Right ventricle myocardium superior (tissue), 1 donor: ENCODE results near the gene RND2. TPM values are rescaled to one million over a fixed set of nuclear protein-coding genes. Genes with fewer than 3 reads are reported as not detected.
"Not testable (repeated sequence)": the region's sequence is repeated elsewhere in the genome, so short reads cannot be mapped to it uniquely, and the experiment has no call there.

Experiments
- ATAC-seq: fragments of 200-7000 bp; cut with Tn5 transposase; one replicate; pipeline ENCODE4 v1.9.1; 2020; ENCODE audit warnings: mild to moderate bottlenecking; ENCODE audit not compliant: poor library complexity
- DNase-seq: peaks from one replicate; pipeline ENCODE4 v3.0.0-alpha.2; 2020
- intact Hi-C: fragments of 100-400 bp; cut with DNase I; formaldehyde crosslinking; loops from one replicate; pipeline ENCODE4 v1.11.2; 2022
- long read RNA-seq: library from polyadenylated mRNA; unstranded; transcript quantifications from one replicate; pipeline ENCODE4 v2.0.0, GENCODE V29; 2021
- total RNA-seq: library from RNA; stranded (reverse); fragmentation: NEBNext Ultra II Directional; extraction: Animal tissue kit (Norgen Biotek cat#: 25700); gene quantifications from one replicate; pipeline ENCODE4 v1.2.1, GENCODE V29; 2021
- donor health status: DM: no; HTN: yes; CAD: no; lungs with severe emphysema.

RND2 gene
- total RNA-seq, result 0.65 TPM
- long read RNA-seq, full-length matches to known transcripts, result 1 of 2 reads
- long read RNA-seq, partial matches to known transcripts, result 0 of 2 reads
- long read RNA-seq, other reads (novel, unspliced or antisense), result 1 of 2 reads

GRCh38 chr17:43024407-43025289 is at the start of gene RND2:
Gene RND2, plus strand, starts transcription at chr17:43025231. Its CDS starts 117 bp downstream, at chr17:43025348.
- peak; percentile 71 for ATAC-seq
- intact Hi-C loops, result loop anchor here (10.0 kb wide), 1 partner anchor 100 kb away; the partner anchor contains the start of gene BRCA1

GRCh38 chr17:42975265-42975664 is 49.8 kb upstream of the RND2 start:
- intact Hi-C loops, result no loop called here
- ATAC-seq (no peak), DNase-seq (no peak)

More at GRCh38 chr17:43024407-43025289, at the start of gene RND2:
- DNase-seq, result peak; percentile 90

GRCh38 chr17:42975701-42976100 is 49.3 kb upstream of the RND2 start:
- ATAC-seq, intact Hi-C loops, DNase-seq: not testable (repeated sequence)

GRCh38 chr17:42979511-42980273 is 45.3 kb upstream of the RND2 start, which contains the start of gene PTGES3L:
Gene PTGES3L, minus strand, starts transcription at chr17:42980080. Its CDS starts 27 bp downstream, at chr17:42980053.
- DNase-seq (peak; percentile 70), ATAC-seq (peak; percentile 85)
- intact Hi-C loops, result no loop called here

- intact Hi-C loops, result no loop called here
- peak; percentile 97 for DNase-seq
These were observed 44.7 kb upstream of the RND2 start, which contains the start of gene RUNDC1 for GRCh38 chr17:42980274-42980765. Gene RUNDC1, plus strand, starts transcription at chr17:42980565. Its CDS starts 12 bp downstream, at chr17:42980577.

GRCh38 chr17:42980766-42981397 is 44.1 kb upstream of the RND2 start:
- intact Hi-C loops, result no loop called here
- peak; percentile 61 for ATAC-seq
- peak; percentile 52 for DNase-seq

More at GRCh38 chr17:42980274-42980765, 44.7 kb upstream of the RND2 start, which contains the start of gene RUNDC1:
- peak; percentile 96 for ATAC-seq

- ATAC-seq (no peak), DNase-seq (no peak)
- intact Hi-C loops, result no loop called here
These were observed 42.8 kb upstream of the RND2 start for GRCh38 chr17:42982266-42982665.

GRCh38 chr17:42985225-42985624 is 39.8 kb upstream of the RND2 start:
- intact Hi-C loops, result no loop called here
- DNase-seq (no peak), ATAC-seq (no peak)

GRCh38 chr17:42989141-42989540 is 35.9 kb upstream of the RND2 start:
- intact Hi-C loops, result no loop called here
- ATAC-seq (no peak), DNase-seq (no peak)

GRCh38 chr17:42989726-42990652 is 35.0 kb upstream of the RND2 start:
- DNase-seq (no peak), ATAC-seq (no peak)
- intact Hi-C loops, result no loop called here

- intact Hi-C loops, result no loop called here
These were observed 33.6 kb upstream of the RND2 start for GRCh38 chr17:42991471-42991870.

GRCh38 chr17:42992872-42993271 is 32.2 kb upstream of the RND2 start:
- DNase-seq, result no peak
- ATAC-seq, result no peak
- intact Hi-C loops, result no loop called here

More at GRCh38 chr17:42991471-42991870, 33.6 kb upstream of the RND2 start:
- ATAC-seq (no peak), DNase-seq (no peak)

GRCh38 chr17:42993913-42994312 is 31.1 kb upstream of the RND2 start:
- ATAC-seq, intact Hi-C loops, DNase-seq: not testable (repeated sequence)

GRCh38 chr17:42997390-42997983 is 27.5 kb upstream of the RND2 start:
- intact Hi-C loops, result no loop called here
- no peak for ATAC-seq
- no peak for DNase-seq

GRCh38 chr17:42997984-42998938 is 26.8 kb upstream of the RND2 start, which contains the start of gene RPL27:
Gene RPL27, plus strand, starts transcription at chr17:42998419. Its CDS starts 332 bp downstream, at chr17:42998751.
- DNase-seq (peak; percentile 98), ATAC-seq (peak; percentile 98)
- intact Hi-C loops, result no loop called here
